Epithelial cell of prostate (primary cell): Measurements from ENCODE around the gene PAQR4.
"Not testable (repeated sequence)": the region's sequence is repeated elsewhere in the genome, so short reads cannot be mapped to it uniquely, and the experiment has no call there.

Experiments used
- DNase-seq: peaks from one replicate; pipeline ENCODE4 v3.0.0-alpha.2; 2011; ENCODE audit warnings: low read depth, low spot score
- H3K27ac ChIP-seq: fragments of 450-650 bp; 2 replicates; pipeline ENCODE4 v1.5.1; 2017; ENCODE audit warnings: mild to moderate bottlenecking

PAQR4 gene

GRCh38 chr16:2942045-2942444, 27.1 kb upstream of the PAQR4 start:
- H3K27ac ChIP-seq: no peak overlapping the region
- no peak for DNase-seq

- not testable (repeated sequence) for DNase-seq, H3K27ac ChIP-seq
Measured at GRCh38 chr16:2943716-2944115, 25.4 kb upstream of the PAQR4 start.

GRCh38 chr16:2946649-2947048, 22.5 kb upstream of the PAQR4 start:
- DNase-seq: no peak
- no peak overlapping the region for H3K27ac ChIP-seq

- DNase-seq: no peak
- H3K27ac ChIP-seq: no peak overlapping the region
Measured at GRCh38 chr16:2948807-2949704, 20.1 kb upstream of the PAQR4 start.

GRCh38 chr16:2949705-2950352, 19.3 kb upstream of the PAQR4 start:
- no peak overlapping the region for H3K27ac ChIP-seq
- no peak for DNase-seq

GRCh38 chr16:2950353-2950724, 18.8 kb upstream of the PAQR4 start:
- DNase-seq: no peak

GRCh38 chr16:2950773-2951172, 18.4 kb upstream of the PAQR4 start:
- no peak overlapping the region for H3K27ac ChIP-seq
- no peak for DNase-seq

More at GRCh38 chr16:2950353-2950724, 18.8 kb upstream of the PAQR4 start:
- no peak overlapping the region for H3K27ac ChIP-seq

GRCh38 chr16:2952679-2953078, 16.5 kb upstream of the PAQR4 start:
- no peak for DNase-seq
- H3K27ac ChIP-seq: no peak overlapping the region

GRCh38 chr16:2953706-2954627, 15.2 kb upstream of the PAQR4 start:
- no peak overlapping the region for H3K27ac ChIP-seq
- no peak for DNase-seq

GRCh38 chr16:2954656-2955381, 14.3 kb upstream of the PAQR4 start:
- DNase-seq: no peak
- no peak overlapping the region for H3K27ac ChIP-seq

GRCh38 chr16:2955438-2955778, 13.7 kb upstream of the PAQR4 start:
- H3K27ac ChIP-seq: no peak overlapping the region
- no peak for DNase-seq

GRCh38 chr16:2955779-2956578, 13.2 kb upstream of the PAQR4 start:
- DNase-seq: no peak
- no peak overlapping the region for H3K27ac ChIP-seq

GRCh38 chr16:2956579-2956956, 12.6 kb upstream of the PAQR4 start:
- H3K27ac ChIP-seq: no peak overlapping the region
- DNase-seq: no peak

- no peak overlapping the region for H3K27ac ChIP-seq
- DNase-seq: no peak
Measured at GRCh38 chr16:2959206-2959605, 9.9 kb upstream of the PAQR4 start.

GRCh38 chr16:2960183-2961010, 8.8 kb upstream of the PAQR4 start:
- H3K27ac ChIP-seq: no peak overlapping the region
- DNase-seq: no peak

GRCh38 chr16:2962334-2963073, 6.6 kb upstream of the PAQR4 start:
- no peak for DNase-seq

GRCh38 chr16:2963074-2963722, 6.0 kb upstream of the PAQR4 start:
- DNase-seq: no peak

More at GRCh38 chr16:2962334-2963073, 6.6 kb upstream of the PAQR4 start:
- no peak overlapping the region for H3K27ac ChIP-seq

More at GRCh38 chr16:2963074-2963722, 6.0 kb upstream of the PAQR4 start:
- no peak overlapping the region for H3K27ac ChIP-seq
